GM10248 (cell line): ENCODE measurements around the gene LHFPL3.

Experiments used
- CTCF ChIA-PET: fragments of 300-600 bp; sonication (Branson Sonifier 250); formaldehyde crosslinking; extraction: SDS; loops from one replicate; lab custom pipeline; 2021; ENCODE audit warnings: antibody characterized with exemption; lab: Yijun Ruan, JAX
- POLR2A ChIA-PET: fragments of 350-650 bp; sonication (Branson Sonifier 250); formaldehyde crosslinking; extraction: SDS; loops from one replicate; lab custom pipeline; 2020; ENCODE audit warnings: antibody characterized with exemption; lab: Yijun Ruan, JAX
- DNase-seq: peaks from one replicate; pipeline ENCODE4 v3.0.0; 2012; ENCODE audit errors: extremely low spot score
- CTCF ChIP-seq: IDR thresholded peaks from 2 replicates; pipeline ENCODE4 v1.5.1; 2012; ENCODE audit warnings: mild to moderate bottlenecking, low read depth; ENCODE audit errors: extremely low read depth, missing control alignments, control extremely low read depth

Gene LHFPL3

GRCh38 chr7:104442481-104442880 lies 114.1 kb downstream of the LHFPL3 start:
- CTCF ChIA-PET, result interaction anchor here (1.3 kb wide), 1 partner anchor 100 kb away, joined by 3 read pairs; no protein-coding TSS in a partner anchor
- DNase-seq, result no peak
- POLR2A ChIA-PET, result no interaction called here
- TF ChIP-seq CTCF, result no peak

GRCh38 chr7:104444017-104444416 lies 115.6 kb downstream of the LHFPL3 start:
- TF ChIP-seq CTCF, result no peak
- DNase-seq, result no peak
- CTCF ChIA-PET, result interaction anchor here (1.3 kb wide), 1 partner anchor 8 kb away, joined by 3 read pairs; no protein-coding TSS in a partner anchor
- POLR2A ChIA-PET, result no interaction called here

- CTCF ChIA-PET, result no interaction called here
- no peak for DNase-seq
- no peak for TF ChIP-seq CTCF
- POLR2A ChIA-PET, result no interaction called here
Observed at GRCh38 chr7:104445393-104445792, 117.0 kb downstream of the LHFPL3 start.

GRCh38 chr7:104450861-104451260 lies 122.5 kb downstream of the LHFPL3 start:
- ChIA-PET POLR2A (no interaction called here), CTCF (interaction anchor here (1.2 kb wide), 1 partner anchor 13 kb away, joined by 3 read pairs; no protein-coding TSS in a partner anchor)
- no peak for DNase-seq
- no peak for TF ChIP-seq CTCF

GRCh38 chr7:104453190-104453589 lies 124.8 kb downstream of the LHFPL3 start:
- DNase-seq, result no peak
- ChIA-PET CTCF (no interaction called here), POLR2A (no interaction called here)
- TF ChIP-seq CTCF, result no peak

- CTCF ChIA-PET, result no interaction called here
- no peak for TF ChIP-seq CTCF
- no peak for DNase-seq
- POLR2A ChIA-PET, result no interaction called here
Observed at GRCh38 chr7:104458875-104459274, 130.5 kb downstream of the LHFPL3 start.

- ChIA-PET CTCF (no interaction called here), POLR2A (no interaction called here)
- no peak for DNase-seq
- no peak for TF ChIP-seq CTCF
Observed at GRCh38 chr7:104469166-104469820, 140.9 kb downstream of the LHFPL3 start.
